Head of caudate nucleus (tissue), 42 donors: Measurements from ENCODE around the gene EEF1AKMT2.

Experiments used
- DNase-seq, 42 donors: peaks; one replicate each; pipeline versions ENCODE4 v3.0.0 to v3.0.0-alpha.2; 2020 to 2021; ENCODE audit warnings: mixed read lengths in 7 of 42
- intact Hi-C: fragments of 100-400 bp; cut with DNase I; formaldehyde crosslinking; loops from one replicate; pipeline ENCODE4 v1.15.0; 2022

EEF1AKMT2 gene

GRCh38 chr10:124741281-124741921, 50.3 kb downstream of the EEF1AKMT2 start:
- intact Hi-C loops: loop anchor here (5.0 kb wide), 3 partner anchors 51 to 209 kb away; partner anchors contain the start of gene EEF1AKMT2
- DNase-seq: peak; percentile 75 to 97 (median 91)

GRCh38 chr10:124740369-124741280, 51.1 kb downstream of the EEF1AKMT2 start:
- peak in 41 of 42 donors; percentile 55 to 90 (median 77) for DNase-seq
- intact Hi-C loops: loop anchor here (5.0 kb wide), 3 partner anchors 52 to 208 kb away; partner anchors contain the start of gene EEF1AKMT2

GRCh38 chr10:124739986-124740368, 51.7 kb downstream of the EEF1AKMT2 start:
- intact Hi-C loops: loop anchor here (5.0 kb wide), 4 partner anchors 52 to 208 kb away; partner anchors contain the start of gene EEF1AKMT2
- DNase-seq: peak in 2 of 42 donors; percentile 23 to 43

- intact Hi-C loops: loop anchor here (5.0 kb wide), 1 partner anchor 52 kb away; no protein-coding TSS in a partner anchor
- peak in 3 of 42 donors; percentile 11 to 49 (median 31) for DNase-seq
Measured at GRCh38 chr10:124739119-124739921, 52.4 kb downstream of the EEF1AKMT2 start.

GRCh38 chr10:124738441-124738840, 53.2 kb downstream of the EEF1AKMT2 start:
- intact Hi-C loops: loop anchor here (5.0 kb wide), 1 partner anchor 51 kb away; no protein-coding TSS in a partner anchor
- peak in 2 of 42 donors; percentile 26 to 41 for DNase-seq

GRCh38 chr10:124737708-124738107, 54.0 kb downstream of the EEF1AKMT2 start:
- intact Hi-C loops: loop anchor here (5.0 kb wide), 1 partner anchor 50 kb away; no protein-coding TSS in a partner anchor
- DNase-seq: peak in 1 of 42 donors; percentile 21

GRCh38 chr10:124737221-124737620, 54.5 kb downstream of the EEF1AKMT2 start:
- intact Hi-C loops: loop anchor here (5.0 kb wide), 1 partner anchor 50 kb away; no protein-coding TSS in a partner anchor
- DNase-seq: peak in 2 of 42 donors; percentile 35 to 42

- intact Hi-C loops: loop anchor here (5.0 kb wide), 1 partner anchor 49 kb away; no protein-coding TSS in a partner anchor
- peak in 41 of 42 donors; percentile 70 to 95 (median 86) for DNase-seq
Measured at GRCh38 chr10:124736491-124737136, 55.1 kb downstream of the EEF1AKMT2 start.

GRCh38 chr10:124735491-124736286, 56.0 kb downstream of the EEF1AKMT2 start:
- intact Hi-C loops: loop anchor here (5.0 kb wide), 1 partner anchor 48 kb away; no protein-coding TSS in a partner anchor
- peak in 5 of 42 donors; percentile 1 to 42 (median 23) for DNase-seq

GRCh38 chr10:124734311-124735166, 57.1 kb downstream of the EEF1AKMT2 start:
- peak in 7 of 42 donors; percentile 2 to 42 (median 10) for DNase-seq
- intact Hi-C loops: loop anchor here (5.0 kb wide), 1 partner anchor 47 kb away; no protein-coding TSS in a partner anchor

- intact Hi-C loops: no loop called here
- DNase-seq: peak in 7 of 42 donors; percentile 1 to 43 (median 14)
Measured at GRCh38 chr10:124733571-124734245, 58.0 kb downstream of the EEF1AKMT2 start.

GRCh38 chr10:124732931-124733570, 58.6 kb downstream of the EEF1AKMT2 start:
- DNase-seq: peak in 24 of 42 donors; percentile 34 to 81 (median 54)
- intact Hi-C loops: no loop called here

- intact Hi-C loops: no loop called here
- DNase-seq: peak in 11 of 42 donors; percentile 10 to 55 (median 32)
Measured at GRCh38 chr10:124731551-124731950, 60.1 kb downstream of the EEF1AKMT2 start.

- peak in 1 of 42 donors; percentile 6 for DNase-seq
- intact Hi-C loops: no loop called here
Measured at GRCh38 chr10:124730790-124731189, 60.9 kb downstream of the EEF1AKMT2 start.
